ENCODE measurements around the gene STIM2. TPM values are rescaled to one million over a fixed set of nuclear protein-coding genes. Genes with fewer than 3 reads are reported as not detected.

Gene STIM2
- total RNA-seq, 4 donors from 2014 or later: 15.9 to 25.5 (median 23.6) TPM

- DNase-seq (ENCODE audit: low spot score in 2 of 2): no peak
- intact Hi-C loops (cut with DNase I; ENCODE audit: low total_unique reads): loop anchor here (10.0 kb wide), 1 partner anchor 563 kb away; no protein-coding TSS in a partner anchor
- WGBS, 2 donors: 92% methylated on average over 5 of the region's 5 CpGs
- no peak overlapping the region for H3K4me3 ChIP-seq (ENCODE audit: low read depth, poor library complexity, severe bottlenecking)
- TF ChIP-seq CTCF (IDR thresholded peaks at IDR 0.05) (no peak), POLR2A (IDR thresholded peaks at IDR 0.05) (no peak)
Observed at GRCh38 chr4:27018076-27018475, 157.4 kb downstream of the STIM2 start.

GRCh38 chr4:27018910-27019309 lies 158.3 kb downstream of the STIM2 start:
- no peak for TF ChIP-seq CTCF (IDR thresholded peaks at IDR 0.05)
- TF ChIP-seq POLR2A (IDR thresholded peaks at IDR 0.05): no peak
- 98 to 100% methylated on average over 1 of the region's 1 CpG for WGBS, 2 donors
- no peak overlapping the region for H3K4me3 ChIP-seq (ENCODE audit: low read depth, poor library complexity, severe bottlenecking)
- no peak for DNase-seq (ENCODE audit: low spot score in 2 of 2)
- intact Hi-C loops (cut with DNase I; ENCODE audit: low total_unique reads): loop anchor here (10.0 kb wide), 1 partner anchor 564 kb away; no protein-coding TSS in a partner anchor

- WGBS, 2 donors: 98 to 100% methylated on average over 1 of the region's 1 CpG
- TF ChIP-seq POLR2A (IDR thresholded peaks at IDR 0.05): no peak
- no peak for TF ChIP-seq CTCF (IDR thresholded peaks at IDR 0.05)
- H3K4me3 ChIP-seq (ENCODE audit: low read depth, poor library complexity, severe bottlenecking): no peak overlapping the region
- intact Hi-C loops (cut with DNase I; ENCODE audit: low total_unique reads): loop anchor here (10.0 kb wide), 1 partner anchor 565 kb away; no protein-coding TSS in a partner anchor
- DNase-seq (ENCODE audit: low spot score in 2 of 2): no peak
Observed at GRCh38 chr4:27019766-27020165, 159.1 kb downstream of the STIM2 start.

GRCh38 chr4:27020203-27020602 lies 159.6 kb downstream of the STIM2 start:
- no peak for DNase-seq (ENCODE audit: low spot score in 2 of 2)
- H3K4me3 ChIP-seq (ENCODE audit: low read depth, poor library complexity, severe bottlenecking): no peak overlapping the region
- TF ChIP-seq POLR2A (IDR thresholded peaks at IDR 0.05) (no peak), CTCF (IDR thresholded peaks at IDR 0.05) (no peak)
- 96% methylated on average over 4 of the region's 4 CpGs for WGBS, 2 donors
- intact Hi-C loops (cut with DNase I; ENCODE audit: low total_unique reads): no loop called here

GRCh38 chr4:27020603-27021002 lies 160.0 kb downstream of the STIM2 start:
- intact Hi-C loops (cut with DNase I; ENCODE audit: low total_unique reads): no loop called here
- H3K4me3 ChIP-seq (ENCODE audit: low read depth, poor library complexity, severe bottlenecking): no peak overlapping the region
- TF ChIP-seq POLR2A (IDR thresholded peaks at IDR 0.05) (no peak), CTCF (IDR thresholded peaks at IDR 0.05) (no peak)
- no peak for DNase-seq (ENCODE audit: low spot score in 2 of 2)

GRCh38 chr4:27022963-27023362 lies 162.3 kb downstream of the STIM2 start:
- DNase-seq (ENCODE audit: low spot score in 2 of 2): no peak
- intact Hi-C loops (cut with DNase I; ENCODE audit: low total_unique reads): no loop called here
- H3K4me3 ChIP-seq (ENCODE audit: low read depth, poor library complexity, severe bottlenecking): no peak overlapping the region
- 70 to 80% methylated on average over 3 of the region's 3 CpGs for WGBS, 2 donors
- TF ChIP-seq CTCF (IDR thresholded peaks at IDR 0.05): no peak
- TF ChIP-seq POLR2A (IDR thresholded peaks at IDR 0.05): no peak
